Stomach (tissue), 4 donors: ENCODE data around the gene ADGRL2.

Experiments used
- CTCF ChIP-seq, 7 experiments: fragments of 450-650 bp in 4 of 7; fragments of 200-600 bp in 3 of 7; sonication (generic) in 3 of 7; IDR thresholded peaks; one replicate each; pipeline ENCODE4 v1.5.1; 2016 to 2019; ENCODE audit warnings: antibody characterized with exemption in 7 of 7, control low read depth in 2 of 7, mild to moderate bottlenecking in 1 of 7
- POLR2A ChIP-seq, 4 donors: fragments of 450-650 bp; IDR thresholded peaks; one replicate each; pipeline ENCODE4 v1.6.1; 2016; ENCODE audit warnings: antibody characterized with exemption in 4 of 4, control low read depth in 2 of 4, mild to moderate bottlenecking in 1 of 4, moderate library complexity in 1 of 4
- POLR2AphosphoS5 ChIP-seq, 3 donors: sonication (generic); formaldehyde crosslinking; IDR thresholded peaks; one replicate each; pipeline ENCODE4 v1.6.1; 2016; ENCODE audit warnings: antibody characterized with exemption in 3 of 3

GRCh38 chr1:81989524-81989923 lies 188.8 kb downstream of the ADGRL2 start:
- TF ChIP-seq POLR2A (IDR thresholded peaks at IDR 0.05) (no peak), POLR2AphosphoS5 (IDR thresholded peaks at IDR 0.05) (no peak), CTCF (IDR thresholded peaks at IDR 0.05) (no peak)
